ENCODE results near the gene TMC7. TPM values are rescaled to one million over a fixed set of nuclear protein-coding genes. Genes with fewer than 3 reads are reported as not detected.

The TMC7 gene
- total and polyA plus RNA-seq, 2 donors (not counting 3 experiments of a cell fraction or from before 2014, with no cell fraction given), result 5.7 to 7.0 TPM

GRCh38 chr16:19071811-19072777 is 88.4 kb downstream of the TMC7 start:
- H3K4me2 ChIP-seq (ENCODE audit: insufficient read depth, low read length), result no peak overlapping the region
- no peak overlapping the region for H3K4me3 ChIP-seq (replicated peaks in 1 of 3; ENCODE audit: insufficient read depth in 1 of 3, low read depth in 1 of 3, low read length in 3 of 3)
- BruUV-seq (replicated peaks), result no TSS peak
- intact Hi-C loops (cut with micrococcal nuclease), result loop anchor here (1.0 kb wide), 1 partner anchor 89 kb away; the partner anchor contains the start of gene TMC7
- H3K27me3 ChIP-seq (ENCODE audit: control insufficient read depth in 2 of 2, insufficient read depth in 2 of 2, low read length in 2 of 2), result no peaks in the 10 kb centered on the region
- no peaks in the 10 kb centered on the region for H3K9me1 ChIP-seq (replicated peaks; ENCODE audit: control insufficient read depth, extremely low read depth, insufficient read depth, low read length)
- DNase-seq (ENCODE audit: low read depth, low spot score) (peak; percentile 70), FAIRE-seq (peak; percentile 90)
- ChIA-PET POLR2A (no interaction called here), CTCF (interaction anchor here (0.6 to 7.8 kb wide), 6 partner anchors 14 to 114 kb away, joined by 3 to 132 read pairs (median 4); partner anchors contain the start of gene TMC7)
- H3K79me2 ChIP-seq (ENCODE audit: control insufficient read depth, insufficient read depth, low read length), result no peaks in the 10 kb centered on the region
- H3K27ac ChIP-seq (ENCODE audit: insufficient read depth, low read depth, low read length), result no peak overlapping the region
- H4K20me1 ChIP-seq (replicated peaks; ENCODE audit: control insufficient read depth, extremely low read depth, insufficient read depth, low read length), result no peaks in the 10 kb centered on the region
- no peaks in the 10 kb centered on the region for H3K9me3 ChIP-seq (replicated peaks; ENCODE audit: control insufficient read depth, insufficient read depth, low read length)
- TF ChIP-seq POLR2AphosphoS5 (IDR thresholded peaks at IDR 0.05; ENCODE audit: insufficient read depth, low read depth, low read length) (no peak), CTCF (IDR thresholded peaks at IDR 0.05; ENCODE audit: extremely low read depth in 1 of 2, insufficient read depth in 1 of 2, low read depth in 1 of 2, low read length in 2 of 2) (peak; percentile 79 to 81), MAX (IDR thresholded peaks at IDR 0.05; ENCODE audit: insufficient read depth, insufficient read length) (no peak), MYC (IDR thresholded peaks at IDR 0.05; ENCODE audit: low read depth, low read length) (no peak), EZH2 (IDR thresholded peaks at IDR 0.05; ENCODE audit: borderline replicate concordance, low read depth, low read length, severe bottlenecking) (no peak), GATA2 (IDR thresholded peaks at IDR 0.05; ENCODE audit: insufficient read depth, insufficient read length, low read depth, low read length) (no peak), JUN (IDR thresholded peaks at IDR 0.05; ENCODE audit: borderline replicate concordance, insufficient read depth, insufficient read length, low read depth) (no peak)
- peaks cover 6% of the 10 kb centered on the region for H3K4me1 ChIP-seq (ENCODE audit: control insufficient read depth, extremely low read depth, insufficient read depth, low read length)
- no peak overlapping the region for H3K9ac ChIP-seq (replicated peaks; ENCODE audit: extremely low read depth, insufficient read depth, low read length)
- no peak overlapping the region for H2AFZ ChIP-seq (ENCODE audit: low read depth, low read length)
- dilution Hi-C loops (cut with MboI; ENCODE audit: extremely low pct_ligation_motif_present, low sequenced_read_pairs), result no loop called here
- peaks cover 4 to 5% of the 10 kb centered on the region in 2 experiments for H3K36me3 ChIP-seq (ENCODE audit: control insufficient read depth in 2 of 2, extremely low read depth in 1 of 2, insufficient read depth in 2 of 2, low read length in 2 of 2)
